K562 (cell line): ENCODE measurements around the gene RDH5. TPM values are rescaled to one million over a fixed set of nuclear protein-coding genes. Genes with fewer than 3 reads are reported as not detected.
A peak's percentile ranks its signal among the peaks of the same experiment; 100 is the strongest.

Source experiments
- ATAC-seq: fragments of 200-7000 bp; cut with Tn5 transposase; 3 replicates; pipeline ENCODE4 v1.9.1; 2020; ENCODE audit warnings: moderate library complexity
- BruUV-seq: library from RNA; stranded (reverse); fragments of 400-500 nt; replicated peaks from 2 replicates; lab custom pipeline; 2021; lab: Mats Ljungman, UMichigan
- CTCF ChIA-PET: fragments of 300-600 bp; formaldehyde crosslinking; extraction: SDS; loops from one replicate; lab custom pipeline; 2021; ENCODE audit warnings: low intra/inter-chr PET ratio; lab: Yijun Ruan, JAX
- POLR2A ChIA-PET: fragments of 300-600, 350-650 bp; sonication (Branson Sonifier 250); formaldehyde crosslinking; extraction: SDS; loops from one replicate; lab custom pipeline; 2021; ENCODE audit warnings: antibody characterized with exemption, inconsistent platforms; lab: Yijun Ruan, JAX
- DNase-seq, 4 experiments: peaks; one replicate each; pipeline versions ENCODE4 v3.0.0 to v3.0.0-alpha.2; 2011 to 2018; ENCODE audit warnings: low spot score in 3 of 4, mixed read lengths in 3 of 4; ENCODE audit errors: extremely low read depth in 1 of 4
- FAIRE-seq: peaks from 2 replicates; lab custom pipeline; 2011; peaks lifted over from hg19 to GRCh38; lab: Jason Lieb, UNC
- H2AFZ ChIP-seq: 2 replicates; pipeline ENCODE4 v1.6.0; 2011; ENCODE audit warnings: low read depth, low read length, control low read depth, inconsistent platforms
- H3K27ac ChIP-seq: fragments of 200-600 bp; 3 replicates; pipeline ENCODE4 v1.8.0; 2011; ENCODE audit warnings: low read depth, mild to moderate bottlenecking, control low read depth, inconsistent platforms, low read length, moderate library complexity, mixed read lengths; ENCODE audit errors: extremely low read depth
- H3K27me3 ChIP-seq, 2 experiments: fragments of 300-600 bp in 1 of 2; 2 replicates in 1 of 2; 3 replicates in 1 of 2; pipeline versions ENCODE4 v1.6.0 to v1.8.0; 2011; ENCODE audit warnings: inconsistent platforms in 2 of 2, low read length in 2 of 2, mild to moderate bottlenecking in 1 of 2, mixed read lengths in 1 of 2, moderate library complexity in 1 of 2; ENCODE audit not compliant: control insufficient read depth in 2 of 2, insufficient read depth in 2 of 2
- H3K36me3 ChIP-seq: fragments of 300-600 bp; 3 replicates; pipeline ENCODE4 v1.8.0; 2011; ENCODE audit warnings: mild to moderate bottlenecking, low read length, inconsistent platforms; ENCODE audit not compliant: control insufficient read depth, insufficient read depth
- H3K4me1 ChIP-seq, 2 experiments: fragments of 200-600 bp in 1 of 2; replicated peaks in 1 of 2; 2 replicates in 1 of 2; 3 replicates in 1 of 2; pipeline versions ENCODE4 v1.5.1 to v1.8.0; 2011; ENCODE audit warnings: inconsistent platforms in 2 of 2, low read length in 2 of 2, mild to moderate bottlenecking in 1 of 2, mixed read lengths in 1 of 2, moderate library complexity in 1 of 2; ENCODE audit not compliant: control insufficient read depth in 2 of 2, insufficient read depth in 2 of 2
- H3K4me2 ChIP-seq: 2 replicates; pipeline ENCODE4 v1.6.1; 2011; ENCODE audit warnings: low read length, control low read depth, inconsistent platforms, mixed read lengths; ENCODE audit not compliant: insufficient read depth
- H3K4me3 ChIP-seq: fragments of 200-600 bp; sonication (generic), shearing (Covaris generic); 2 replicates; pipeline ENCODE4 v1.5.1; 2016; ENCODE audit warnings: control low read depth, inconsistent platforms
- H3K79me2 ChIP-seq: fragments of 200-600 bp; 3 replicates; pipeline ENCODE4 v1.8.0; 2011; ENCODE audit warnings: low read length, inconsistent platforms; ENCODE audit not compliant: control insufficient read depth, insufficient read depth
- H3K9ac ChIP-seq, 2 experiments: 2 replicates each; pipeline versions ENCODE4 v1.6.0 to v1.6.1; 2011; ENCODE audit warnings: low read depth in 2 of 2, low read length in 2 of 2, control low read depth in 1 of 2, inconsistent platforms in 1 of 2, mild to moderate bottlenecking in 1 of 2, mixed read lengths in 1 of 2; ENCODE audit not compliant: insufficient read depth in 1 of 2
- H3K9me1 ChIP-seq: one replicate; pipeline ENCODE4 v1.6.0; 2011; ENCODE audit warnings: inconsistent platforms, mild to moderate bottlenecking, low read length, moderate library complexity; ENCODE audit not compliant: control insufficient read depth, insufficient read depth
- H3K9me3 ChIP-seq: replicated peaks from 2 replicates; pipeline ENCODE4 v1.5.1; 2011; ENCODE audit warnings: low read depth, low read length, inconsistent platforms; ENCODE audit not compliant: control insufficient read depth, insufficient read depth
- H4K20me1 ChIP-seq: replicated peaks from 2 replicates; pipeline ENCODE4 v1.6.1; 2011; ENCODE audit warnings: low read length, inconsistent platforms, mixed read lengths; ENCODE audit not compliant: control insufficient read depth, insufficient read depth
- DPF2 ChIP-seq: fragments of 450-650 bp; IDR thresholded peaks from 2 replicates; pipeline ENCODE4 v1.6.1; 2016
- FOXJ2 ChIP-seq: fragments of 200-800 bp; sonication (Bioruptor generic); IDR thresholded peaks from 2 replicates; pipeline ENCODE4 v1.6.1; 2016; ENCODE audit warnings: missing genetic modification characterization, missing compliant biosample characterization
- HDAC1 ChIP-seq, 2 experiments: fragments of 450-650 bp; IDR thresholded peaks; 2 replicates each; pipeline ENCODE4 v1.6.1; 2016 to 2017; ENCODE audit warnings: inconsistent platforms in 1 of 2, mild to moderate bottlenecking in 1 of 2, moderate library complexity in 1 of 2
- HMG20B ChIP-seq: fragments of 250-450 bp; sonication (Bioruptor Pico); IDR thresholded peaks from 2 replicates; pipeline ENCODE4 v1.5.0; 2021; ENCODE audit warnings: mild to moderate bottlenecking
- MLLT1 ChIP-seq, 2 experiments: fragments of 450-650 bp; IDR thresholded peaks; 2 replicates each; pipeline ENCODE4 v1.6.1; 2016
- SMARCE1 ChIP-seq: fragments of 450-650 bp; IDR thresholded peaks from 2 replicates; pipeline ENCODE4 v1.7.1; 2016; ENCODE audit warnings: mild to moderate bottlenecking
- ZBTB40 ChIP-seq, 2 experiments: fragments of 450-650 bp in 1 of 2; sonication (generic) in 1 of 2; formaldehyde crosslinking in 1 of 2; IDR thresholded peaks; 2 replicates each; pipeline versions ENCODE4 v1.7.1 to v1.9.0; 2016 to 2022; ENCODE audit warnings: inconsistent platforms in 1 of 2, mild to moderate bottlenecking in 1 of 2, missing genetic modification reagents in 1 of 2
- ZKSCAN1 ChIP-seq: fragments of 150-350 bp; IDR thresholded peaks from 2 replicates; pipeline ENCODE4 v1.6.1; 2016; ENCODE audit warnings: low read depth, low read length
- WGBS: fragments of 100-300 bp; shearing (Covaris generic); methylation state at CpG from one replicate; pipeline ENCODE4 v1.1.6; 2016; ENCODE audit warnings: low coverage, mixed read lengths; ENCODE audit not compliant: insufficient coverage; ENCODE audit errors: missing lambda C conversion rate; 5-methylcytosine and 5-hydroxymethylcytosine counted together
- in situ Hi-C: fragments of 300-500 bp; cut with MboI; formaldehyde crosslinking; loops from 4 replicates; pipeline ENCODE4 v1.15.0; 2018; ENCODE audit warnings: inconsistent platforms, mixed read lengths
- intact Hi-C: fragments of 100-400 bp; cut with micrococcal nuclease; formaldehyde crosslinking; loops from 2 replicates; pipeline ENCODE4 v1.14.2; 2022
- polyA plus RNA-seq, 8 experiments: library from polyadenylated mRNA; depleted of rRNA in 4 of 8; stranded (reverse) in 5 of 8; unstranded in 3 of 8; fragments of >200 nt; fragmentation: Nextera tagmentation in 2 of 8; fragmentation: Illumina TruSeq in 1 of 8; extraction: Ambion mirVana in 2 of 8; extraction: Trizol in 1 of 8; gene quantifications; 2 replicates each; pipeline versions ENCODE4 v1.2.1 to v1.2.3, GENCODE V29; 2011 to 2014; ENCODE audit warnings: inconsistent platforms in 1 of 8, missing spikeins in 1 of 8
- total RNA-seq, 7 experiments: library from RNA; depleted of rRNA in 6 of 7; stranded (reverse); fragments of >200 nt in 6 of 7; fragmentation: Illumina TruSeq in 2 of 7; extraction: Trizol in 2 of 7; gene quantifications; 2 replicates each; pipeline versions ENCODE4 v1.2.1 to v1.2.3, GENCODE V29; 2011 to 2021; ENCODE audit warnings: low replicate concordance in 1 of 7

RDH5 gene
- total and polyA plus RNA-seq, 9 of the 15 experiments (the other 6 are each of a cell fraction or from before 2014, with no cell fraction given) = 0.28 to 2.0 (median 1.1) TPM; not detected in 1

DNA sequence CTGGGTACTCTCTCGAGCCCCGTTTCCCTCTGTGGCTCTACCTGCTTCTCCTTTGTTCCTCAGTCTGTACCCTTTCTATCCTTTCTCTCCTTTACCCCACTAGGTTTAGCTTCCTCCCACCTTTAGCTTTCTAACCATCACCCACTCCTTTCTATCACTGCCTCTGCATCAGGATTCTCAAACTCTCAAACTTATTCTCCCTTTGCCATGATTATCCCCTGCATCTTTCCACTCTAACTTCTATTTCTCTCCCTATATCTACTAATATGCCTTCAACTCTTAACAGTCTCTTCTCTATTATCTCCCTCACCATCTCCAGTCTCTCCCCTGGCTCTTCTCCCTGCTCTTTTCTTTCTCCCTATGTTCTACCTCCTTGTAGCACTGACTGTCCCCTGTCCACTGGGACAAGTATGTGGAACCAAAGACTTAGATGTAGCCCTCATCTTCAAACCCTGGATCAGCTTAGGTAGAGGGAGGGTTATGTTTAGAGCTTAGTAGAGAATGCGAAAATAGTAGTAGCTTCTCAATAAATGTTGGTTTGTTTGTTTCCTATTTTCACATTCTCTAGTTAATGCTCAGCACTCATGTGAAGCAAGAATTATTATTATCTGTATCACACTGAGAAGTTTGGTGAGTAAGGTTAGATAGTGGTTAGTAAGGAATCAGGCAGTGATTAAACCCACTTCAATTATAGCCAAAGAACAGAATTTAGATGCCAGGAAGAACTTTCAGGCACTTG is 26.1 kb downstream of the RDH5 start:
- peak; percentile 70 for FAIRE-seq
- Histone ChIP-seq H3K9me1 (no peaks in the 10 kb centered on the region), H3K27me3 (no peaks in the 10 kb centered on the region), H3K4me2 (peak overlapping the region; percentile 69), H2AFZ (no peak overlapping the region), H3K79me2 (peaks cover 38% of the 10 kb centered on the region), H3K27ac (peak overlapping the region; percentile 49; the same call in 2 of the 3 replicates), H4K20me1 (no peaks in the 10 kb centered on the region), H3K4me1 (peaks cover 33 to 42% of the 10 kb centered on the region in 2 experiments), H3K9me3 (no peaks in the 10 kb centered on the region; the same call in 1 of the 2 replicates), H3K36me3 (peaks cover 51% of the 10 kb centered on the region), H3K9ac (peak overlapping the region; percentile 26 to 78; a peak in 2 of 4 replicates), H3K4me3 (no peak overlapping the region)
- WGBS = 55% methylated on average over 1 of the region's 3 CpGs
- ChIA-PET POLR2A (interaction anchor here (0.6 to 2.8 kb wide), 7 partner anchors 11 to 274 kb away, joined by 3 to 15 read pairs (median 5); partner anchors contain the start of gene CD63), CTCF (no interaction called here)
- intact Hi-C loops (no loop called here), in situ Hi-C loops (no loop called here)
- no peak for ATAC-seq
- no peak for DNase-seq
- BruUV-seq = no TSS peak
- TF ChIP-seq DPF2 = 0 out of 2 replicates have a peak, but pooled peaks have one; percentile 16
- 0 out of 4 replicates have a peak, but pooled peaks of 1 of the 2 experiments have one; percentile 28 for TF ChIP-seq HDAC1 (IDR thresholded peaks at IDR 0.05)
- no peak for TF ChIP-seq FOXJ2 (tag)
- peak; percentile 30; the same call in 1 of the 2 replicates for TF ChIP-seq ZBTB40 (IDR thresholded peaks at IDR 0.05)
- TF ChIP-seq ZBTB40 (CRISPR knock-in tag; IDR thresholded peaks at IDR 0.05) = no peak
- TF ChIP-seq SMARCE1 = 0 out of 2 replicates have a peak, but pooled peaks have one; percentile 30
- TF ChIP-seq MLLT1 (IDR thresholded peaks at IDR 0.05) = peak in 1 of 2 experiments; percentile 65; a peak in 2 of 4 replicates
- no peak for TF ChIP-seq HMG20B
- TF ChIP-seq ZKSCAN1 = no peak
